HEK293T (cell line): Measurements from ENCODE around the gene IPO11.

Experiments used
- ARNT ChIP-seq: fragments of 450-650 bp; IDR thresholded peaks from 2 replicates; pipeline ENCODE4 v1.6.1; 2017; ENCODE audit warnings: mild to moderate bottlenecking
- ELF4 ChIP-seq: fragments of 450-650 bp; IDR thresholded peaks from 2 replicates; pipeline ENCODE4 v1.6.1; 2017; ENCODE audit warnings: antibody characterized with exemption
- FOXM1 ChIP-seq: fragments of 450-650 bp; IDR thresholded peaks from 2 replicates; pipeline ENCODE4 v1.6.1; 2017; ENCODE audit warnings: mild to moderate bottlenecking, borderline replicate concordance
- HDGF ChIP-seq: fragments of 450-650 bp; IDR thresholded peaks from 2 replicates; pipeline ENCODE4 v1.6.1; 2017; ENCODE audit warnings: antibody characterized with exemption, borderline replicate concordance
- SP1 ChIP-seq: fragments of 450-650 bp; IDR thresholded peaks from 2 replicates; pipeline ENCODE4 v1.6.1; 2017
- ZNF384 ChIP-seq: fragments of 450-650 bp; IDR thresholded peaks from 2 replicates; pipeline ENCODE4 v1.6.1; 2016

GRCh38 chr5:62374090-62374489, 38.5 kb upstream of the IPO11 start:
- TF ChIP-seq ELF4 (no peak), ZNF384 (no peak), ARNT (no peak), HDGF (no peak), FOXM1 (no peak), SP1 (no peak)
